ENCODE measurements around the gene POLR1A. TPM values are rescaled to one million over a fixed set of nuclear protein-coding genes. Genes with fewer than 3 reads are reported as not detected.

POLR1A gene
- total RNA-seq, 4 donors from 2014 or later, result 9.0 to 22.0 (median 15.8) TPM

DNA sequence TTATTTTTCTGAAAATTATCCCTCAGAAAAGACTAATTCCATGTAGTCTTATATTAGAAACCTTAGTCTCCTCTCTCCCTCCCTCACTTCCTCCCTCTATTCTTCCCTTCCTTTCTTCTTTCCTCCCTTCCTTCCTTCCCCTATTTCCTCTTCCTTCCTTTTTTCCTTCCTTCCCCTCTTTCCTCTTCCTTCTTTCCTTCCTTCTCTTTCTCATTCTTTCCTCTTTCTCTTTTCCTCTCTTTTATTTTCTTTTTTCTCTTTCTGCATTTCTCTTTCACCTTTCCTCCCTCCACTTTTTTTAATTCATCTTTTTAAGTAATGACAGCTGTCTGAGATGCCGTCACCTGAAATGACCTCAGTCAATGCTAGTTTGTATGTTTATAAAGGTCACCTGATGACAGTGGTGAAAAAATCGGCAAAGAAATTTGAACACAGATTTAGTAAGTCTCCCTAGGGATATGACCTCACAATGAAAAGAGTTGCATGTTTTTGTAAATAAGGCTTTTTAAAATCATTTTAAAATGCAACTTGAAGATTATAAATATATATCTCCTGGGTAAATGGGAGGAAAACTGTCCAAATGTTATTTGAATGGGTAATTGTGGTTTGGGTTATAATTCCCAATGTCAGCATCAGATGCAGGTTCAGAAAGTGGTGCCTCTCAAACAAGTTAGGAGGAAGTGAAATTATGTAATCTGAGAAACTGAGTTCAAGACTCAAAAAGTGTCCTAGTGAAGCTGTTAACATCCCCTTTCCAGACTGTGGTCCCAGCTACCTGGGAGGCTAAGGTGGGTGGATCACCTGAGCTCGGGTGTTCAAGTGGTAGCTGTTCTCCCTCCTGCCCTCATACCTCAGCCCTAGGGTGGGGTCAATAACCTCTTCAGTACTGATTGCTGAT lies 126.6 kb downstream of the POLR1A start:
- TF ChIP-seq, protein P1, sequence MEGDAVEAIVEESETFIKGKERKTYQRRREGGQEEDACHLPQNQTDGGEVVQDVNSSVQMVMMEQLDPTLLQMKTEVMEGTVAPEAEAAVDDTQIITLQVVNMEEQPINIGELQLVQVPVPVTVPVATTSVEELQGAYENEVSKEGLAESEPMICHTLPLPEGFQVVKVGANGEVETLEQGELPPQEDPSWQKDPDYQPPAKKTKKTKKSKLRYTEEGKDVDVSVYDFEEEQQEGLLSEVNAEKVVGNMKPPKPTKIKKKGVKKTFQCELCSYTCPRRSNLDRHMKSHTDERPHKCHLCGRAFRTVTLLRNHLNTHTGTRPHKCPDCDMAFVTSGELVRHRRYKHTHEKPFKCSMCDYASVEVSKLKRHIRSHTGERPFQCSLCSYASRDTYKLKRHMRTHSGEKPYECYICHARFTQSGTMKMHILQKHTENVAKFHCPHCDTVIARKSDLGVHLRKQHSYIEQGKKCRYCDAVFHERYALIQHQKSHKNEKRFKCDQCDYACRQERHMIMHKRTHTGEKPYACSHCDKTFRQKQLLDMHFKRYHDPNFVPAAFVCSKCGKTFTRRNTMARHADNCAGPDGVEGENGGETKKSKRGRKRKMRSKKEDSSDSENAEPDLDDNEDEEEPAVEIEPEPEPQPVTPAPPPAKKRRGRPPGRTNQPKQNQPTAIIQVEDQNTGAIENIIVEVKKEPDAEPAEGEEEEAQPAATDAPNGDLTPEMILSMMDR (IDR thresholded peaks at IDR 0.05; ENCODE audit: low read depth), result no peak

DNA sequence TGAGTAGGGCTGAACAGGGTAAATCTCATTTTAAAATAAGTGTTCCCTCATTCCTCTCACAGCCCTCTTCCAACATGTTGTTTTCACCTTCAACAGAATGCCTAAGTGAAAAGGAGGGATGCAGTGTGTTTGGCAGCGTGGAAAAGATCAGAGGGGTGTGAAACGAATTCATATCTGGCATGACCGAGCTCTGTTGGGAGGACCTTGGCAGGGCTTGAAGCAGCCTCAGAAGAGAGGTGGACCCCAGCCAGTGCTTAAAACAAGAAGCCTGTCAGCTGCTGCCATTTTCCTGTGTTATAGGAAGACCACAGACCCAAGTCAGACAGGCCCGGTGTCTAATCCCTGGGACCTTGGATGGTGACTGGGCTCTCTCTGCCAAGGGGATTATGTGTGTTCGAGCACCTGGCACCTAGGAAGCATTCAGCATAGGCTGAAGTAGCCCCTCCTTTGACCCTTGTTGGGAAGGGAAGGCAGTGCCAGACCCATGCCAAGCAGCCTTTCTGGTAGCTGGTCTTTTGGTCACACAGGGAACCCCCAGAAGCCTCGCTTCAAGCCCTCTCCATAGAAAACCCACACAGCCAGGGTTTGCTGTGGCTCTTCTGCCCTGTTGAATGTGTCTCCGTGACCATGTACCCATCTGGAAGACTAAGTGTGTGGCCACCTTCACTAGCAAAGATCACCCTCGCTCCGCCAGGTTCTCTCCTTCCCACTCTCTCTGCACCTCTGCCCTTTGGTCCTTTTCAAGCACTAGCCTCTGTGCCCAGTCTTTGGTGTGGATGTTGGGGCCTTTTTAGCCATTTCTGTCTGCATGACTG lies 129.4 kb downstream of the POLR1A start:
- TF ChIP-seq, protein P1 (IDR thresholded peaks at IDR 0.05; ENCODE audit: low read depth), result no peak

DNA sequence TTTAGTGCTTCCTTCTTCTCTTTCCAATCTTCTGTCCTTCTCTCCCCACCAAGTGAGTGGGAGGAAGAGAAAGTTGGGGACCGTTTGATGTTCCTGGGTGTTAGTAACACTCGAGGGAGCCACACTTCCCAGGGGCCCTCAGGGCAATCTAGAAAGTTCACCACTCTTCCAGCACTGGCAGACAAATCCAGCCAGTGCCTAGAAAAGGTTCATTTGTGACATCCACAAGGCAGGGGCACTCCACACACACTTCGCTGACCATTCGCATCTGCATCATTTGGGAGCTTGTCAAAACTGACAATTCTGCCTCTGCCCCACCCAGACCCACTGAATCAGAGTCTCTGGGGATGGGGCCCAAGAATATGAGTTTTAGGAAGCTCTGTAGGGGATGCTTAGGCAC lies 130.1 kb downstream of the POLR1A start:
- TF ChIP-seq, protein P1 (IDR thresholded peaks at IDR 0.05; ENCODE audit: low read depth), result no peak

DNA sequence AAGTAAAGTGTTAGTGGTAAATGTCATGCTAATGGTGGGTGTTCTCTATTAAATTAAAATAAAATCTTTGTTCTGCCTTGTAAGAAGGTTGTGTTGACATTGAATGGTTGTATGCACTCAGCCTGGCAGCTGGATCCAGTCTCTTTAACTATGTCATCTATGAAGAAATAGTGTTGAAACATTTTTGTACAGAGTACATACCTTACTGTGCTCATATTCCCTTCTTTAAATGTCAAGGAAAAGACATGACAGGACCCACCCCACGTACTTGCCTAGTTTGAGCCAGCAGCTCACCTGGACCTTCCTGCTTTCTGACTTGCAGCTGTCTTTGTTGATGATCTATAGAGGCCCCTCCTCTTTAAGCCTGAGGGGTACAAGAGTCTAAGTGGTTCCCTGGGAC lies 131.3 kb downstream of the POLR1A start:
- TF ChIP-seq, protein P1 (IDR thresholded peaks at IDR 0.05; ENCODE audit: low read depth), result no peak

DNA sequence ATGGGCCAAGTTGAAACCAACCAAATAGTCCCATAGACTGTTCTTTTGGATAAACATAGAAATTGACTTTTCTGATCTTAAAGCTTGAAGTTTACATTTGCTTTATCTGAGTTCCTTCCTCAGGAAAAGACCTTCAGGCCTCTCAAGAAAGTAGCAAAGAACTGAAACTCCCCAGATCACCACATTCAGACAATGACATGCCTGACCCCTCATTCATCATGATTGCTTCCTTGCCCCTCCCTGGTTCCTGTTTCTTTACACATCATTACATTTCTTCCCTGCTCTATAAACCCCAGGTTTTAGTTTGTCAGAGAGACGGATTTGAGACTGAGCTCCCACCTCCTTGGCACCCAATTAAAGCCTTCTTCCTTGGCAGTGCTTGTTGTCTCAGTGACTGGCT lies 133.3 kb downstream of the POLR1A start:
- TF ChIP-seq, protein P1 (IDR thresholded peaks at IDR 0.05; ENCODE audit: low read depth), result no peak

DNA sequence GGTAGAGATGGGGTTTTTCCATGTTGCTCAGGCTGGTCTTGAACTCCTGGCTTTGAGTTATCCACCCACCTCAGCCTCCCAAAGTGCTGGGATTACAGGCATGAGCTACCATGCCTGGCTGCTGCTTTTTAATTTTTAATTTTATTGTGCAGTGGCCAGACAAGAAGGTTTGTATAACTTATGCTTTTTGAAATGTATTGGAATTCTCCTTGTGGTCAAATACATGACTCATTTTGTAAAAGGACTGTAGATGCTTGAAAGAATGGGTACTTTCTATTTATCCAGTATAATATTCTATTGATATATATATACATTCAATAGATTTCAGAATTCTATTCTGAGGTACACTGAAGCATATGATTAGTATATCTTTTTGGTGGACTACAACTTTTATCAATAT lies 134.3 kb downstream of the POLR1A start:
- TF ChIP-seq, protein P1 (IDR thresholded peaks at IDR 0.05; ENCODE audit: low read depth), result no peak

Small RNA genes within 50 kb of the gene (small RNA-seq; reads per million reads assigned to genes)
- gene SNORD94, result 3,586 reads per million, percentile 100 among the genes with 10 or more reads in this experiment

Other genes with a start within 250 kb of the POLR1A start
- 10 to 100 TPM; 38.6 to 56.4 (median 47.8) TPM for gene ST3GAL5, start 216.9 kb downstream of the POLR1A start, total RNA-seq
- gene PTCD3, start 349 bp upstream of the POLR1A start, total RNA-seq, result 100 to 1,000 TPM in 1 of 4 donors, 10 to 100 TPM in 3; 55.7 to 174 (median 66.7) TPM
- 10 to 100 TPM; 46.9 to 59.7 (median 56.1) TPM for gene IMMT, start 89.6 kb upstream of the POLR1A start, total RNA-seq
- 10 to 100 TPM; 15.8 to 30.7 (median 25.5) TPM for gene MRPL35, start 93.6 kb upstream of the POLR1A start, total RNA-seq
- 1 to 10 TPM in 1 of 4 donors, under 1 TPM in 3; 0.17 to 1.1 (median 0.46) TPM for gene REEP1, start 231.7 kb upstream of the POLR1A start, total RNA-seq